NCI-H2107 treated with DMSO at 0.1 percent for 48 hours (cell line): Measurements from ENCODE around the gene P2RY6.
"Not testable (repeated sequence)": the region's sequence is repeated elsewhere in the genome, so short reads cannot be mapped to it uniquely, and the experiment has no call there.

Experiments used
- DNase-seq: peaks from one replicate; lab custom pipeline; 2025; ENCODE audit not compliant: unreplicated experiment; lab: John Stamatoyannopoulos, UW

The P2RY6 gene

DNA sequence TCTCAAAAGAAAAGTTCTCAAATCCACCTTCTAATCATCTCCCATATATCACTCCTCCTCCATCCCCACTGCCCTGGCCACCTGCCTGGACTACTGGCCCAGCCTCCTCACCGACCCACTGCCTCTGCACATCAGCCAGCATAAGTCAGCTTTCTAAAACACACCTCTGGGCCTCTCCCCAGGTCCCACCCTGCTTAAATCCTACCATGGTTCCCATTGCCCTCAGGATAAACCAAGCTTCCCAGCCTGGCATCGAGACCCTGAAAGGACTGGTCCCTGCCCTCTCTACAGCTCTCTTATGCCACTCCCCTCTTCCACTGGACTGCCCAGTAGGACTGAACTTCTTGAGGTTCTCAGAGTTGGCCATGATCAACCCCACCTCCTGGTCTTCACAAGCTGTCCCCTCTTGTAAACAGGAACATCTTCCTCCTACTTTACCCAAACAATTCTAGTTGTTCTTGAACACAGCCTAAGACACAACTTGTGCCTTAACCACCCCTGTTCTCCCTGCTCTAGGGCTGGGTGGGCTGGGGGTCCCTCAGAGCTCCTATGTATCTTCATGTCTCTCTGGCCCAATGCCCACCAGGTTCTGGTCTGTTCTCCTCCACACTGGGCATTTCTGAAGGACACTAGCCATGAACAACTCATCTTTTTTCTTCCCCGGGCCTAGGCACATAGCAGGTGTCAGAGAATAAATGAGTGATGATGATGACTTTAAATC, 12.6 kb upstream of the P2RY6 start:
- DNase-seq, result no peak

DNA sequence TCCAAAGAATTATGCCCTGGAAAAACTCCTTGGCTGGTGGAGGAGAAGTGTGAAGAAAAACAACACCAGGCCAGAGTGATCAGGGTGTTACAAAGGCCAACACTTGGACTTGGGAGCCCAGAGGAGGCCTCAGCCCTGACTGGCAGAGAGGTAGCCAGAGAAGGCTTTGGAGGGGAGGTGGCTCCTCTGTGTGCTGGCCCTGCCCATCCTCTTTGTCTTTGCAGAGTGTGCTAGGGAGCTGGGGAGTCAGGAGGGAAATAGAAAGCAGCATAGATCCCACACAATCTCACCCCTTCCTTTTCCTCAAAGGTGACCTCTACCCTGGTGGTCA, 12.0 kb upstream of the P2RY6 start:
- DNase-seq, result no peak

DNA sequence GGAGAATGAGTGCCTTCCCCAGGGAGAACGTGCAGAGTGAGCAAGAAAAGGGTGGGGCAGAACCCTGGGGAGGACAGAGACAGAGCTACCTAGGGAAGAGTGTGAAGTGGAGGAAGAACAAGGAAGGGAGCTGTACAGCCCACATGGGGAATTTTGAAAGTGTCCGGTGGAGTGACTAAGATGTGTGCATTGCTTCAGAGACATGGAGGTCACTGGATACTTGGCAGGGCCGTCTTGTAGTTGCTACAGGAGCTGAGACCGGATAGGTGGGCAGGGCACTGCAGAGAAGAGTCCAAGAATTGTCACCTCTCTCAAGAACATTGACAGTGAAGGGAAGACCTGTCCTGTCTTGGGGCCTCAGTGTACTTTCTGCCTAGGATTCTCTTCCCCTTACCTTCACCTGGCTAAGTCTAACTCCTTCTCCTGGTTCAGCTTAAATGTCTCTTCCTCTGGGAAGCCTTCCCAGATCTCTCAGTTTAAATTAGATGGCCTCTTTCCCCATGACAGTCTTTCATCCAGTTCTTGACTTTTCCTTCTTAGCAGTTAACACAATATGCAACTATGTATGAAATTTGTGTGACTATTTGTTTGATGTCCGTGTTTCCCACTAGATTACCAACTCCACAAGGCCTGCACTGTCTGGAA, 9.2 kb upstream of the P2RY6 start:
- DNase-seq, result no peak

DNA sequence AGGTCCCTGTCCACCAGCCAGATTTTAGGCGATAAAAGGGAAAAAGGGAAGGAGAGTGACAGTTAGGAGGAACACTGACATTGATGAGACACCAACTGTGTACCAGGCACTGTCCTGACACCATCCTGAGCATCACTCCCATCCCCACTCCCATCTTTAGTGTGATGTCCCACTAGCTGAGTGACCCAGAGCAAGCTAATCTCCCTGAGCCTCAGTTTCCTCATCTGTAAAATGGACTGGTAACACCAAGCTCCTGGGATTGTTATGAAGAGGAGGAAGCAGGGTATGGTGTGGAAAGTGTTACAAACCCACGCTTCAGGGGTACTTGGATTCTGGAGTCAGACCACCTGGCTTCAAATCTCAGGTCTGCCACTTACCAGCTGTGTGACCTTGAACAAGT, 8.5 kb upstream of the P2RY6 start:
- DNase-seq, result no peak

DNA sequence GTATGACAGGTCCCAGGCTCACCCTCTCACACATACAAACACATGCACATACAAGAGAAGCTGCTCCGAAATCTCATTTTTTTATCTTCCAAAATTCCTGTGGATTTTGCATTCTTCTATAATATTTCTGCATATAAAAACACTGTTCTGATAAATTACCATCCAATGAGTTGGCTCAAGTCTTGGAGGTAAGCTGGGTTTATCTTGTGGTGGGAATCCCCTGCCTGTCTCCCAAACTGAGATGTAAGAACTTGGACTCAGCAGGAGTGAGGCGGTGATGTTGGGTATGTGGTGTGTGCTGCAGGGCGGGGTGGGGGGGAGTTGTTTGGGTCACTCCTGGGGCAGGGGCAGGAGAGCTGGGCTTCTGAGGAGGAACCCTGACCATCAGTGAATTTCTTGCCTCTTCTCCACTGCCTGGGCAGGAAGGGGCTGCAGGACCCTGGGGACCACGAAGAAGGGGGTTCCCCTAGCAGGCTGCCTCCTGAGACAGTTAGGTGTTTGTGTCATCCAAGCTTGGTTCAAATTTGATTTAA, 6.8 kb upstream of the P2RY6 start:
- DNase-seq, result no peak

DNA sequence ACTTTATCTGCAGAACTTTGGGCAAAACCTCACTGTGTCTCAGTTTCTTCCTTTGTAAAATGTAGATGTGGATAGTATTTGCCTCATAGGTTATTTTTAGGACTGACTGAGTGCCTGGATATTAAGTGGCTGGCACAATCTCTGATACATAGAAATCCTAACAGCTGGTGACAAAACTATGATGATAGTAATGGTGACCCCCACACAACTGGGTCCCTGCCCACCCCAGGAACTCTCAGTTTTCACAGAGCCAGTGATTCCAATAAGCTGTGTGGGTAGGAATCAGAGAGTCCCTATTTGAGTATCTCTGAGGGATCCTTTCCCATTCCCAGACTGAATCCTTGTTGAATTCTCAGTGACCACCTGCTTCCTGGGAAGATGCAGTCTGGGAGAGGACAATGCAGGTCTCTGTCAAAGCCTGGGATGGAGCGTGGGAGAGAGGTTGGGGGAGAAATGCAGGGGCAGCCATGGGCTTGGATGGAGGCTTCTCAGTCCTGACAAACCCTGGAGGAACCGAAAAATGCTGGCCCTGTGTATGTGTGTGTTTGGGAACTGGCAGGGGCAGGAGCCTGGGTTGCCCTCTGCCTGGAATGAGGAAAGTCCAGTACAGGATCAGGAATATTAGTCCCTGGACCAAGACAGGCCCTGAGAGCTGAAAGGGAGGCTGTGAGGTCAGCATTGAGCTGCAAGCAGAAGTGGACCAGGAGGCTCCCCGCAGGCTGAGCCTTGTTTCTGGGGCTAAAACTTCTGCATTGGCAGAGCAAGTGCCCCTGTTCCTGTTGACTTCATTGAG, 6.1 kb upstream of the P2RY6 start:
- DNase-seq, result no peak

DNA sequence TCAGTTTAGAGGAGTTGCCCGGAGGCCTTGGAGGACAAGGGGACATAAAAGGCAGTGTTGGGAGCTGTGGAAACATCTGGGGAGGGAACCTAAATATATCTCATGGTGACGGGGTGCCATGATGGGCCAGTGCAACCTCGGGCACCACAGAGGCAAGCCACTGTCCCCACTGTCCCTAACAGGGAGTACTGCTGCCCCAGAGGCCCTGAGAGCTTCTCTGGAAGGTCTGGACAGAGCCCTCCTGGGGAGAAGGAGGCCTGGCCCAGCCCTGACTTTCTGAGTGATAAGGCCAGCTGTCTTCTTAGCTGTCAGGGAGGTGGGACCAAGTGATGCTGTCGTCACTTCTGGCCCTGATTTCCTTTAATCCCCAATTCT, 5.5 kb upstream of the P2RY6 start:
- no peak for DNase-seq

DNA sequence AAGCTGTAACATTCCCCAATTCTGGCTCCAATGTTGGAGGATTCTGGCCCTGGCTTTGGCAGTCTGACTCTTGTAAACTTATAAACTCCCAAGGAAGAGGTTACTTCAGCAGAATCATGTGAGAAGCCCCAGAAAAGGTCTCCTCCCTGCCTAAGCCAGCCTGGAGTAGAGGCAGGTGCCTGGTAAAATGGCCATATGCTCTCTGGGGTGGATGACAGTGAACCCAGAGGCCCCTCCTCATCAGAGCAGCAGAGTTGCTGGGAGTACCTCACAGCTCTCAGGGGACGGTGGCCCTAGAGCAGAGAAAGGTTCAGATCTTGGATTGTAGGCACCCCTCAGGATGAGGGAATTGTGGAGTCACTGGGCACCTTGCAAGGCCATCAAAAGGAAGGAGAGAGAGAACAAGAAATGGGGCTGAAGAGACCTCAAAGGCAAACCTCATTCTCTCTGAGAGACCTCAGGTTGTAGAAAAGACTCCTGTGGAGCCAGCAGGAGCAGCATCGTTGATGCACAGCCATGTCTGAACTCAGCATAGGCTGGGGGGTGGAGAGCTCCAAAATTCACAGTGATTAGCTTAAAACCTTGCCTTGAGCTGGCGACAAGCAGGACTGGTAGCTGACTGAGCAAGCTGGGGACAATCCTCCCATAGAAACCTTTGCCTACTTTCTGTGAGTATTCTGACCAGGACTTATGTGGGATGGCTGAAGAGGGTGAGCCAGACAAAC, 4.9 kb upstream of the P2RY6 start:
- no peak for DNase-seq

DNA sequence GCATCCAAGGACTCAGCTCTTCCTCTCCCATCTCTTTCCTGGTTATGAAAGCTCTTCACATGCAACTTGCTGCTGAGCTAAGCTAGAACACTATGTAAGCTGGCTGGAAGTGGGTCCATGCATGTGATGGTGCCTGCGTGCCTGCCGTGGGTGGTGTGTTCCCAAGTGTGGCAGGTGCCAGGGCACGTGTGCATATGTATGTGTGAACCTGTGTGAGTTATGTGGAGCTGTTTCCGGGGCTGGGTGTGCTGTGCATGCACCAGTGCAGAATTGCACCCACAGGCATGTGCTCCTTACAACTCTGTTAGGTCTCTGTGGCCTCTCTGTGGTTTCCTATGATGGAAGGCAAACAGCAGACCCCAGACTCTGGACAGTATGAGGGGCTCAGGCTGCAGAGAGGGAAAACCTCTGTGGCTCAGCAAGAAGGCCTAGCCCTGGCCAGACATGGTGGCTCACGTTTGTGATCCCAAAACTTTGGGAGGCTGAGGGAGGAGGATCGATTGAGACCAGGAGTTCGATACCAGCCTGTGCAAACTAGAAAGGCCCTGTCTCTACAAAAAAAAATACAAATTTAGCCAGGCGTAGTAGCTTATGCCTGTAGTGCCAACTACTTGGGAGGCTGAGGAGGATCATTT, 4.1 kb upstream of the P2RY6 start:
- DNase-seq, result no peak

DNA sequence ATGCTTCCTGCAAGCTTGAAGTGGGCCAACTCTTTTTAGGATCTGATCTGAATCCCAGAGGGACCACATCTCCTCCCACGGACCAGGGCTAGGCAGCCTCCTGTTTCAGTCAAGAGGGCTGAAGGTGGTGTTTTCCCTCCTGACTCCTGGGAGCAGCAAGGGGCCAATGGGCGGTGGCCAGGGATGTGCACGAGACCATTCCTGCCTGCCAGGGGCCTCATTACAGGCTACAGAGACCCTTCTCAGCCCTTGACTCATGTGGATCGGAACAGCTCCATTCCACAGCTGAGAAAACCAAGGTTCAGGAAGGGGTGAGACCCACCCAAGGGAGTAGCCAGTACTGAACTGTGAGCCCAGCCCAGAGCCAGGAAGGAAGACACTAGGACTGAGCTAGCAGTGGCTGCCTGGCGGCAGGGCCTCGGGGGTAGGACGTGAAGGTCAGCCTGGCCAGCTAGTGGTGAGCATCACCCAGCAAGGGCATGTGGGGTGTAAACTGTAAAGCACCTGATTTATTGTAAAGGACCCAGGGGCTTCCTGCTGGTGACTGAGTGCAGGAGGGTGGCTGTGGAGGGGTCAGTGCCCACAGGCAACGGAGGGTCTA, 3.4 kb upstream of the P2RY6 start:
- no peak for DNase-seq

DNA sequence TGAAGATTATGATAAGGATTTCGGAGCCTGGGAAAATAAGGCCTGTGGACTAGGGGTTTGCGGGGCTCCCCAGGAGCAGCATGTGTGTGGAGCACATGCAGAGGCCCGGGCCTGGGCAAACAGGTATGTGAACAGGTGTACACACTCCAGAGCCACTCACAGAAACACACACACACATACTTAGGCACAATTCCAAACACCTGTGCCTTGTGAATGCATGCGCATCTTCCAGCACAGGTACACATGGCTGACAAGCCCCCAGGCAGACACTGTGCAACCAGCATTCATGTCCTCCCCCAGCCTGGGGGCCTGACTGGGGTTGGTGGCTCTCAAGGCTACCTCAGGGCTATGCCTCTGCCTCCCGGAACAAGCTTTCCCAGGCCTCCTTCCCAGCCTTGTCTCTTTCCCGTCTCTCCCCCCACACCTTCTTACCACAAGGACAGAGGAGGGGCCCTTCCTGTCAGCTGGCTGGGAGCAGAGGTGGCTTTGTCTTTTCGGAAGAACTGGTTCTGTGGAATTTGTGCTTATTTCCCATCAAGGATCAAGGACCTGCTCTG, 2.6 kb upstream of the P2RY6 start:
- no peak for DNase-seq

DNA sequence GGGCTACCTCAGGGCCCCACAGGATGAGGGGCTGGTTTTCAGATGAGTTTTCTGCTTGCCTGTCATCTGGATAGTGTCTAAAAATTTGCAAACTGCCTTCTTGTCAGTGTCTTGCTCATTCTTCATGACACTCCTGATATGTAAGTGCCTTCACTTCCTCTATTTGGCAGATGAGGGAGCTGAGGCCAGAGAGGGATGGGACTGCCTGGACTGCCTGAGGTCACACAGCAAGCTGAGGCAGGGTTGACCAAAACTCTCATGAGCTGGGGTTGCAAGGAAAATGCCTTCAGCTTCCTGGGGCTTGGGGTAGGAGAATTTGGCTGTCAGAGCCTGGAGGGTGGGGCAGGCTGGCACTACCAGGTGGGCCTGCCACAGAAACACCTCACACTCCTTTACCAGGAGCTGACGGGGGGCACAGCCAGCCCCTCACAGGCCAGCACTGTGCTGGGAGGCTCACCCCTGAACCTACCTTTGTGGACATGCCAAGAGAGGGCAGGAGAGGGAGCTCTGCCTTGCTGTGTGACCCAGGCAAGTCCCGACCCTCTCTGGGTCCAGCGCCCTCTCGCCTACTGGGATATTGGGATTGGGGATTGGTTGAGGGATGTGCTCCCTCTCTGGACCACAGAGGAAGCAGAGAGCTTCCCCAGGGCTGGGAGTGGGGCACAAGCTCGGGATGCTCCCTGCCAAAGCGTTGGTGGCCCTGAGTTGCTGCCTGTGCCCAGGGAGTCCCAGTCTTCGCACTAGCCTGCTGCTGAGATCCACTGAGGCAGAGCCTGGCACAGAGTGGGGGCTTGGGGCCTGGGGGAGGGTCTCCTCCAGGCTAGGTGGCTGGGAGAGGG, 1.9 kb upstream of the P2RY6 start:
- DNase-seq, result no peak

DNA sequence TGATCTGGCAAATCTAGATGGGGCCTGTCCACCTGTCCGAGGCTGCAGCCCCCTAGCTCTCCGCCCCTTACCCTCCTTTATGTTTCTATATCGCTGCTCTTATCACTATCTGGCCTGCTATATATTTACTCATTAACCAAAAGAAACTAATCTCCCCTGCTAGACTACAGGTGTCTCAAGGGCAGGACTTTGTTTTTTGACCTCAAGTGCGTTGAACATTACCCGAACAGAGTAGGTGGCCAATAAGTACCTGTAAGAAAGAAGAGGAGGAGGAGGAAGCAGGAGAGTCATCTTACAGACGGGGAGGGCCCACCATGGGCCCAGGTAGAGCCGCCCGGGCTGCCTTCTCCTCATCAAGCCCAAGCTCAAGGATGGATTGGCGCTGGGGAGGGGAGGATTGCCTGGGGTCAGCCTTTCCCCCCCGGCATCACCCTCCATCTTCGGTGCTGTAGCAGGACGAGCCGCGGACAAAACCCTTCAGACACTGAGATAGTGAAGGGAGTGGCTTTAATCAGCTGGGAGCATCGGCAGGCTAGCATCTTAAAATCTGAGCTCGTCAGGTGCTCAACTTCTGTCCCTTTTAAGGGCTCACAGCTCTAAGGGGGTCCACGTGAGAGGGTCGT, 1.2 kb upstream of the P2RY6 start:
- no peak for DNase-seq

DNA sequence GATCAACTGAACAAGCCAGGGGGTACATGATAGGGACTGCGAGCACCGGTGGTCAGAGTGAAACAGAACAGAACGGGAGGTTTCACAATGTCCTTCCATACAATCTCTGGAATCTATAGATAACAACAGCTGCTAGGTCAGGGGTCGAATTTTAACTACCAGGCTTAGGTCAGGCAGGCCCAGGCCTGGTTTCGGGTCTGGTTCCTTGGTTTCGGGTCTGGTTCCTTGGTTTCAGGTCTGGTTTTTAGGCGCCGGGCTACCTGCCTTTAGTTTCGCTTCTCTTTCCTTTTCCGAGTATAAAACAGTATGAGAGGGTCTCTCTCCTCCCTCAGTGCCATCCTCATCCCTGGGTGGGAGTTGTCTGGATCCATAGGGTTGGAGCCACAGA, 666 bp upstream of the P2RY6 start:
- not testable (repeated sequence) for DNase-seq

DNA sequence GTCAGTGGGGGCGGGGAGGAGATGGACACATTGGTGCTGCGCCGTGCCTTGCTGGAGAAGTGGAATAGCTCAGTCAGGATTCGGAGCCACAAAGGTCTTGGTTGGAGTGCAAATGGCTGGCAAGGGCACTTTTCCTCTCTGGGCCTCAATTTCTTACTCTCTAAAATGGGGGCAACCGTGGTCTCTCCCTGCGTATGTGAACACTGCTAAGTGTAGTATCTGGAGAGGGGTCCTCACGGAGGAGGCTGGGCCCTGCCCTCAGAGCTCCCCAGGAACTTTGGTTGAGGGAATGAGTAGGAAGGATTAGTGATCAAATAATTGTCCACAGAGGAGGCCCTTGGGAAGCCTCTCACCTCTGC, 521 bp downstream of the P2RY6 start:
- no peak for DNase-seq

DNA sequence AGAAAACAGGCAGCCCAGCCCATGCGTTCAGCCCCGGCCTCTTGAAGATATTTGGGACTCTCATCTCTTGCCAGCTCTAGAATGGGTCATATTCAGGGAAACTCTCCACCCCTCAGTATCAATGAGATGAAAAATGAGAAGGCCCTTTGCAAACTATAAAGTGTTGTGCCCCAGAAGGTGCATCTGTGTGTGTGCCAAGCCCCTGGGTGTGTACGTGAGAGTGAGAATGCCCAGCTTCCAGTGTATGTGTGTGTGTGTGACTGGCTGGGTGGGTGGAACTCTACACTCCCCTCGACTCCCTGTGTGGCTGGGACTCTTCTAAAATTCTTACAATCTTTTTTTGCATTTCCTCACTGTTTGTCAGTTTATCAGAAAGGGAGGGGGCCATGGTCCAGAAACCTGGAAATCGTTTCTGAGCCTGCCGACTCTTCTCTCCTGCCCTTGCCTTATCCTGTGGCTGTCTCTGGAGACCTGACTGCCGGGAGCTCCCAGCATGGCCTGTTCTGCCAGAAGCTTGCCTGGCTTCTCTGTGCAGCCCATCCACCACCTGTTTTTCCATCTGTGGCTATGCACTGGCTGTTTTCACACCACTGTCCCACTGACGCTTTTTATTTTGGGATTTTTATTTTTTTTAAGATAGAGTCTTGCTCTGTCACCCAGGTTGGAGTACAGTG, 1.2 kb downstream of the P2RY6 start:
- DNase-seq, result no peak

DNA sequence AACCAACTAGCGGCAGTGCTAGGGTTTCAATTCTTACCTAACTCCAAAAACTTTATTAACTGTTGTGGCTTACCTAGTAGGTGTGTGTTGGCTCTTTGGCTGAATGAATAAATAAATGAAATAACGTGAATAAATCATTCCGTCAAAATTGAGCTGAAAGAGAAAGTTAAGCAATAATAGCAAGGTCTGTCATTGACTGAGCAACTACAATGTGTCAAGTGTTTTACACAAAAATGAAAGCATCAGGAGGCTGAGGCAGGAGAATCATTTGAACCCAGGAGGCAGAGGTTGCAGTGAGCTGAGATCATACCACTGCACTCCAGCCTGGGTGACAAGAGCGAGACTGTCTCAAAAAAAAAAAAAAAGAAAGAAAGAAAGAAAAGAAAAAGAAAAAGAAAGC, 2.1 kb downstream of the P2RY6 start:
- DNase-seq, result not testable (repeated sequence)

DNA sequence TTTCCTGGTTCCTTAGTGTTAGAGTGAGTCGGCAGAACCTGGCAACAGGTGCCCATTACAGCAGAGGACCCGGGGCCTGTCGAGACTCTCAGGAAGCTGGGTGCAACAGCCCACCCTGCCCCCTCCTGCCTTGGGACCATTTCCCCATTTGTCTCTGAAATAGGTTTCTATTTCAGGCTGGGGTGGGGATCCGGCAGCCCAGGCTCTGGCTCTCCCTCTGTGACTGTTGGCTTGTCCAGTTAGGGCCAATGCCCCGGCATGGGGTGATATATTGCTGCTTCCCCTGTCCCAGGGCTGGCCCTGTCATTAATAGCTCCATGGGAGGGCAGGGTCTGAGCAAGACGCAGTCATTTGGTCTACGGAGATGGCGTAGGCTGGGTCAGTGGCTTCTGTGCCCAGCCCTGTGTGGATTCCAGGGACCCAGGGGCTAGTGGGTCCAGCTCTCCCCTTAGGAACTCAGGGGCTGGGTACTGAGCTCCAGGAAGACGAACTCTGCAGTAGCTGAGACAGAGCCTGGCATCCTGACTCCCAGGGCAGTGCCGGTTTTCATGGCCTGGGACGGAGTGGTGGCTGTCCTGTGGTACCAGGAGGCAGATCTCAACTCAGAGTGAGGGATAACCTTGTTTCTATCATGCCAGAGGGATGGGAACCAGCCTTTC, 2.7 kb downstream of the P2RY6 start:
- no peak for DNase-seq
